ENCODE data around the gene CFAP46.

- TF ChIP-seq CTCF (IDR thresholded peaks at IDR 0.05; ENCODE audit: insufficient read depth, low read depth, low read length) (no peak), EZH2 (IDR thresholded peaks at IDR 0.05; ENCODE audit: insufficient read depth, low read length) (no peak)
Observed at GRCh38 chr10:132946806-132947546, 4.6 kb upstream of the CFAP46 start.

Data from astrocyte (in vitro differentiated cells and primary cell).